HL-60 (cell line): Measurements from ENCODE around the gene UBE2S.
"Not testable (repeated sequence)": the region's sequence is repeated elsewhere in the genome, so short reads cannot be mapped to it uniquely, and the experiment has no call there.

ENCODE experiments used
- DNase-seq, 2 experiments: peaks; one replicate each; pipeline ENCODE4 v3.0.0-alpha.2; 2010 to 2020; ENCODE audit warnings: low read depth in 1 of 2, low spot score in 1 of 2
- H3K27ac ChIP-seq: fragments of 250-450 bp; sonication (Bioruptor Pico); replicated peaks from 2 replicates; pipeline ENCODE4 v1.5.1; 2020; ENCODE audit warnings: mild to moderate bottlenecking, moderate library complexity
- H3K27me3 ChIP-seq: fragments of 250-450 bp; sonication (Bioruptor Pico); 2 replicates; pipeline ENCODE4 v1.5.1; 2021; ENCODE audit warnings: mild to moderate bottlenecking, moderate library complexity; ENCODE audit not compliant: insufficient read depth, poor library complexity, severe bottlenecking
- H3K4me3 ChIP-seq: replicated peaks from 2 replicates; pipeline ENCODE4 v1.5.1; 2011; ENCODE audit warnings: mild to moderate bottlenecking, control low read depth, low read length; ENCODE audit not compliant: insufficient read depth
- CTCF ChIP-seq: IDR thresholded peaks from one replicate; pipeline ENCODE4 v1.5.1; 2011; ENCODE audit warnings: low read length, control low read depth, inconsistent platforms; ENCODE audit not compliant: insufficient read depth
- GABPA ChIP-seq: IDR thresholded peaks from 2 replicates; pipeline ENCODE4 v1.6.1; 2012; ENCODE audit warnings: low read depth
- POLR2AphosphoS5 ChIP-seq: IDR thresholded peaks from 2 replicates; pipeline ENCODE4 v1.6.1; 2012; ENCODE audit warnings: low read depth
- REST ChIP-seq: IDR thresholded peaks from 2 replicates; pipeline ENCODE4 v1.6.1; 2012; ENCODE audit warnings: low read depth; ENCODE audit not compliant: insufficient replicate concordance
- SPI1 ChIP-seq: IDR thresholded peaks from 2 replicates; pipeline ENCODE4 v1.6.1; 2012; ENCODE audit warnings: low read depth, mild to moderate bottlenecking, borderline replicate concordance

UBE2S gene

GRCh38 chr19:55431183-55431582 is 23.6 kb upstream of the UBE2S start:
- no peak overlapping the region for H3K27ac ChIP-seq
- TF ChIP-seq SPI1 (no peak), GABPA (no peak), REST (no peak), CTCF (no peak), POLR2AphosphoS5 (no peak)

GRCh38 chr19:55426042-55426441 is 18.5 kb upstream of the UBE2S start:
- DNase-seq: no peak
- Histone ChIP-seq H3K27ac (no peak overlapping the region), H3K27me3 (no peaks in the 10 kb centered on the region), H3K4me3 (no peak overlapping the region)
- no peak for TF ChIP-seq SPI1
- no peak for TF ChIP-seq GABPA

More at GRCh38 chr19:55431183-55431582, 23.6 kb upstream of the UBE2S start:
- no peaks in the 10 kb centered on the region for H3K27me3 ChIP-seq
- no peak overlapping the region for H3K4me3 ChIP-seq
- DNase-seq: no peak

- DNase-seq: no peak
- Histone ChIP-seq H3K4me3 (no peak overlapping the region), H3K27me3 (no peaks in the 10 kb centered on the region), H3K27ac (no peak overlapping the region)
- TF ChIP-seq POLR2AphosphoS5: no peak
- no peak for TF ChIP-seq SPI1
- no peak for TF ChIP-seq GABPA
- TF ChIP-seq REST: no peak
- TF ChIP-seq CTCF: no peak
Observed at GRCh38 chr19:55424518-55424917, 16.9 kb upstream of the UBE2S start.

GRCh38 chr19:55423225-55424005 is 15.8 kb upstream of the UBE2S start:
- TF ChIP-seq SPI1: no peak
- no peak for TF ChIP-seq POLR2AphosphoS5
- no peak for TF ChIP-seq REST
- DNase-seq: no peak
- H3K4me3 ChIP-seq: no peak overlapping the region
- H3K27ac ChIP-seq: no peak overlapping the region
- H3K27me3 ChIP-seq: no peaks in the 10 kb centered on the region

GRCh38 chr19:55421281-55421680 is 13.7 kb upstream of the UBE2S start:
- H3K27me3 ChIP-seq, H3K27ac ChIP-seq, H3K4me3 ChIP-seq: not testable (repeated sequence)
- DNase-seq: peak in 1 of 2 experiments; percentile 70
